ENCODE results near the gene SMAD7.

Gene SMAD7

DNA sequence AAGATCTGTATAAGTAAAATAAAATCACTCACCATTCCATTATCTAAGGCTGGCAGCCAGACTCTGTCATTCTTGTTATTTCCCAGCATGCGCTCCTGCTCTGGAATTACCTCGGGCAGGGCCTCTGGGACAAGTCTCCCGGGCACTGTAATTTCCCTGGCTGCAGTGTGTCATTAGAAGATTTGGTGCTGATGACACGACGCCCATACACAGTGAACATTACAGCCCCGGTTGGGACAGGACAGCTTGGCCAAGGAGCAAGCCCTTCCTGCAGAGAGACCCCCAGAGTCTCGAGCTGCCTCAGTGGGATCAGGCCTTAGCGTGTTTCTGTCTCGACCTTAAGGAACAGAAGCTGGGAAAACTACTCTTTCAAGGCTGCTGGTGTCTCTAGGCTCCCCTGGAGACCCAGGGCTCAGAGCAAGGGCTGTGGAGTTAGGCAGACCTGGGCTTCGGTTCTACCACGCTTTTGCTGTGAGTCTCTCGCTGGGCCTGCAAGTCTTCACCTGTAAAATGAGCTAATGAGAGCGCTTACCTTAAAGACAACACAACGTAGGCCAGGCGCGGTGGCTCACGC lies 39.7 kb downstream of the SMAD7 start:
- H3K4me1 ChIP-seq (ENCODE audit: control insufficient read depth, low read depth, low read length), result peaks cover 4% of the 10 kb centered on the region
- no peak overlapping the region for H3K4me3 ChIP-seq (ENCODE audit: low read length)
- H3K9ac ChIP-seq (ENCODE audit: low read length), result no peak overlapping the region
- no peaks in the 10 kb centered on the region for H3K27me3 ChIP-seq (ENCODE audit: control insufficient read depth, insufficient read depth, low read length)
- no peaks in the 10 kb centered on the region for H3K36me3 ChIP-seq (ENCODE audit: control insufficient read depth, low read depth, low read length)
- no peaks in the 10 kb centered on the region for H3K9me3 ChIP-seq (ENCODE audit: control insufficient read depth, low read depth, low read length)
- no peak overlapping the region for H3K27ac ChIP-seq (ENCODE audit: low read length)

DNA sequence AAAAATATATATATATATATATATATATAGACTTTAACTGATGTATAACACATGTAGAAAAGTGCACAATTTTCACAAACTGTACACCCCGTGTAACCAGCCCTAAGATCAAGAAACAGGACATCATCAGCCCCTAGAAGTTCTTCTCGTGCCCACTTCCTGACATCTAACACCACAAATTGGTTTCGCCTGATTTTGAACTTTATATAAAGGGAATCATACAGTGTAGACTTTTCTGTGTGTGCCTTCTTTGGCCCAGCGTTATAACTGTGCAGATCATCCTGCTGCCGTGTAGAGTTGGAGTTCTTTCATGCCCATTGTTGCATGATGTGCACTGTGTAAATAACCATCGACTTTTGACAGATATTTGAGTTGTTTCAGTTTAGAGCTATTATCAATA lies 41.0 kb downstream of the SMAD7 start:
- no peak overlapping the region for H3K9ac ChIP-seq (ENCODE audit: low read length)
- H3K4me1 ChIP-seq (ENCODE audit: control insufficient read depth, low read depth, low read length), result no peaks in the 10 kb centered on the region
- no peaks in the 10 kb centered on the region for H3K9me3 ChIP-seq (ENCODE audit: control insufficient read depth, low read depth, low read length)
- no peaks in the 10 kb centered on the region for H3K27me3 ChIP-seq (ENCODE audit: control insufficient read depth, insufficient read depth, low read length)
- H3K4me3 ChIP-seq (ENCODE audit: low read length), result no peak overlapping the region
- no peak overlapping the region for H3K27ac ChIP-seq (ENCODE audit: low read length)
- no peaks in the 10 kb centered on the region for H3K36me3 ChIP-seq (ENCODE audit: control insufficient read depth, low read depth, low read length)

DNA sequence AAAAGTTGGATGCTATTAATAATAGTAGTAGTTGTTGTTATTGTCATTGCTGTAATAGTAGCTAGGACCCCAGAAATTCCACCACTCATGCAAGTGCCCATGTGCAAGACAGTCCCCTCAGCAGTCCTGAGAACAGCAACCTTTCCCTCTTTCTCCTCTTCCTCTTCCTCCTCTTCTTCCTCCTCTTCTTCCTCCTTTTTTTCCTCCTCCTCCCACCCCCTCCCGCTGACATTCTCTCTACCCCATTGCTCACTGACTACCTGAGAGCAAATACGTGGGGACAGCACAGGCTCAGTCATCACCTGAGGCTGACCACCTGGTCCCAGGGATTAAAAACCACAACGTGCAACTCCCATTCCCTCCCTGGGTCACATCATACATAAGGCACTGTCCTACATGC lies 41.8 kb downstream of the SMAD7 start:
- Histone ChIP-seq H3K27ac (ENCODE audit: low read length) (no peak overlapping the region), H3K4me1 (ENCODE audit: control insufficient read depth, low read depth, low read length) (no peaks in the 10 kb centered on the region), H3K9ac (ENCODE audit: low read length) (no peak overlapping the region), H3K36me3 (ENCODE audit: control insufficient read depth, low read depth, low read length) (no peaks in the 10 kb centered on the region), H3K9me3 (ENCODE audit: control insufficient read depth, low read depth, low read length) (no peaks in the 10 kb centered on the region), H3K4me3 (ENCODE audit: low read length) (no peak overlapping the region), H3K27me3 (ENCODE audit: control insufficient read depth, insufficient read depth, low read length) (no peaks in the 10 kb centered on the region)

DNA sequence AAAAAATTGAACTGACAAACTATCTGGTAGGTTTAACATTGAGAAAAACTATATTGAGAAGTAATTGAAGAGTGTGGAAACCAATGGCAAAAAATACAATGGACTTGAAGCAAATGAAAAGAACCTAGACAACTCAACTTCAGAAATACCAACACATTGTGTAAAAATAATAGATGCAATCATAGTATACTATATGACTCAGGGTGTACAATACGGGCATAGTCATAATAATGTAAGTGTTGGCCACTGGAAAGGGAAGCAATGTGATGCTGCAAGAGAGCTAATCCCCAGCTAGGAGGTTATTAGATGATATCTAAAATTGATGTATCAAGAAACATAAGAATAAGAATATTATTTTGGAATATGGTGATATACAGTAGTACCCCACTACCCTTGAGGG lies 45.3 kb downstream of the SMAD7 start:
- H3K27me3 ChIP-seq (ENCODE audit: control insufficient read depth, insufficient read depth, low read length), result no peaks in the 10 kb centered on the region
- no peaks in the 10 kb centered on the region for H3K9me3 ChIP-seq (ENCODE audit: control insufficient read depth, low read depth, low read length)
- no peak overlapping the region for H3K27ac ChIP-seq (ENCODE audit: low read length)
- no peak overlapping the region for H3K4me3 ChIP-seq (ENCODE audit: low read length)
- no peak overlapping the region for H3K9ac ChIP-seq (ENCODE audit: low read length)
- H3K4me1 ChIP-seq (ENCODE audit: control insufficient read depth, low read depth, low read length), result no peaks in the 10 kb centered on the region
- no peaks in the 10 kb centered on the region for H3K36me3 ChIP-seq (ENCODE audit: control insufficient read depth, low read depth, low read length)

DNA sequence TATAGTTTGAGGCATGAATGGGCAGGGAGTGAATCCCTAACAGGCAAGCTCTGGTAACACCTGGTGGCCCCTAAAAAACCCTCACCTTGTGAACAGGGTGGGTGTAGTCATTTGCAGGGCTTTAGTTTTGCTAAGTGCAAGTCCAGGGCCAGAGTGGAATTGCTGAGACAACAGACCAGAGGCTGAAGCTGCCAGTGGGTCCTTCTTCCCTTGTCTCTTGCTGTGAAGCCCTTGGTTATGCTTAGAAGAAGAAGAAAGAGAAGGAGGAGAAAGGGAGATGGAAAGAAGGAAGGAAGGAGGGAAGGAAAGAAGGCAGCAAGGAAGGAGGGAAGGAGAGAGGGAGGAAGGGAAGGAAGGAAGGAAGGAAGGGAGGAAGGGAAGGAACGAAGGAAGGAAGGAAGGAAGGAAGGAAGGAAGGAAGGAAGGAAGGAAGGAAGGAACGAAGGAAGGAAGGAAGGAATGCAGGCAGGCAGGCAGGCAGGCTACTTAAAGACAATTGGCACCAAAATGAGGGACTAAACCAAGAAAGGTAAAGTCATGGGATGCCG lies 45.8 kb downstream of the SMAD7 start:
- H3K4me1 ChIP-seq (ENCODE audit: control insufficient read depth, low read depth, low read length), result no peaks in the 10 kb centered on the region
- H3K9ac ChIP-seq (ENCODE audit: low read length), result no peak overlapping the region
- no peak overlapping the region for H3K27ac ChIP-seq (ENCODE audit: low read length)
- H3K27me3 ChIP-seq (ENCODE audit: control insufficient read depth, insufficient read depth, low read length), result no peaks in the 10 kb centered on the region
- no peak overlapping the region for H3K4me3 ChIP-seq (ENCODE audit: low read length)
- no peaks in the 10 kb centered on the region for H3K36me3 ChIP-seq (ENCODE audit: control insufficient read depth, low read depth, low read length)
- H3K9me3 ChIP-seq (ENCODE audit: control insufficient read depth, low read depth, low read length), result no peaks in the 10 kb centered on the region

DNA sequence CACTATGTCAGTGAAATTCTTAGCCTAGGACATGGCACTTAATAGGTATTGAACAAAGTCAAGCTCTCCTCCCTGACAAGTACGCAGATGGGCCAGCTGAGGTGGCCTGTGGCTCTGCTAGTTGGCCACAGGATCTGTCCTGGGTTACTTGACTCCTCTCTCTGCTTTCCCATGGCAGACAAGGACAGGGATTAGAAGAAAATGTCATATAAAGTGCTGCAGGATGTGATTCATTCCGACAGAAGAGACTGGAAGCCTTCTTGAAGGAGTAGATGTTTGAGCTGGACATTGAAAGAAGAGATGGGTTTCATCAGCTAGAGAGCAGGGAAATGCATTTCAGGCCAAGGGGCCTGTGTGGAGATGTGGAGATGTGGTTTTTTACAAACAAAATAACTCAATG lies 46.7 kb downstream of the SMAD7 start:
- H3K27ac ChIP-seq (ENCODE audit: low read length), result no peak overlapping the region

DNA sequence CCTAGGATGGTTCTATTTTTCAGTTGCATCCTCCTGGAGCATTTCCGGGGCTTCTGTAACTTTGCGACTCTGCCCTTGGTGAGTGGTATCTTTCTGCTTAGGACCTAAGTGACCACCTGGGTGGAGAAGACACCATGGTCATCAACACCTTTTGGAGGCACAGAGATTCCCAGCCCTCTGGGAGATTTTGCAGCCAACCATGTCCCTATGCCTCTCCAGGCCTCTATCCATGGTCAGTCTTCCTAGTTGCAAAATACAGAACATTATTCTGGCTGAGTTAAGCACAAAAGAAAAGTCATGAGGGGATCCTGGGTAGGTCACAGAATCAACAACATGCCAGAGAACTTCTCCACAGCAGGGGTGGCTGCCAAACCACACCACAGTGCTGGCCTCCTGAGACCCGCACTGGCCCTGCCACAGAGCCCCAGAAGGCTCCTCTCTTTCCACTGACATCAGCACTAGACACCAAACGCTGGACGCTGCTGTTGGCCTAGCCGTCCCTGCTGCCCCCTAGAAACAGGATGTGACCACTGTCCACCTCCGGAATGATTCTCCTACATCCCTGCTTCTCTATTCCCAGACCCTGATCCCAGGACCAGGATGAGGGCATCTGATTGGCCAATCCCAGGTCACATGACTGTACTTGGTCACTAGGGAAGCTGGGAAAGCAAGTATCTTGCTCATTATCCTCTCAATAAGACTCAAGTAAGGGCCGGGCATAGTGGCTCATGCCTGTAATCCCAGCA lies 47.7 kb downstream of the SMAD7 start:
- H3K9me3 ChIP-seq (ENCODE audit: control insufficient read depth, low read depth, low read length), result no peaks in the 10 kb centered on the region
- no peaks in the 10 kb centered on the region for H3K27me3 ChIP-seq (ENCODE audit: control insufficient read depth, insufficient read depth, low read length)
- no peak overlapping the region for H3K9ac ChIP-seq (ENCODE audit: low read length)
- H3K4me1 ChIP-seq (ENCODE audit: control insufficient read depth, low read depth, low read length), result no peaks in the 10 kb centered on the region
- no peak overlapping the region for H3K4me3 ChIP-seq (ENCODE audit: low read length)
- H3K27ac ChIP-seq (ENCODE audit: low read length), result no peak overlapping the region
- H3K36me3 ChIP-seq (ENCODE audit: control insufficient read depth, low read depth, low read length), result no peaks in the 10 kb centered on the region

More for the DNA sequence above, 46.7 kb downstream of the SMAD7 start:
- no peaks in the 10 kb centered on the region for H3K36me3 ChIP-seq (ENCODE audit: control insufficient read depth, low read depth, low read length)
- H3K9me3 ChIP-seq (ENCODE audit: control insufficient read depth, low read depth, low read length), result no peaks in the 10 kb centered on the region
- H3K4me3 ChIP-seq (ENCODE audit: low read length), result no peak overlapping the region
- no peaks in the 10 kb centered on the region for H3K4me1 ChIP-seq (ENCODE audit: control insufficient read depth, low read depth, low read length)
- H3K9ac ChIP-seq (ENCODE audit: low read length), result no peak overlapping the region
- no peaks in the 10 kb centered on the region for H3K27me3 ChIP-seq (ENCODE audit: control insufficient read depth, insufficient read depth, low read length)

DNA sequence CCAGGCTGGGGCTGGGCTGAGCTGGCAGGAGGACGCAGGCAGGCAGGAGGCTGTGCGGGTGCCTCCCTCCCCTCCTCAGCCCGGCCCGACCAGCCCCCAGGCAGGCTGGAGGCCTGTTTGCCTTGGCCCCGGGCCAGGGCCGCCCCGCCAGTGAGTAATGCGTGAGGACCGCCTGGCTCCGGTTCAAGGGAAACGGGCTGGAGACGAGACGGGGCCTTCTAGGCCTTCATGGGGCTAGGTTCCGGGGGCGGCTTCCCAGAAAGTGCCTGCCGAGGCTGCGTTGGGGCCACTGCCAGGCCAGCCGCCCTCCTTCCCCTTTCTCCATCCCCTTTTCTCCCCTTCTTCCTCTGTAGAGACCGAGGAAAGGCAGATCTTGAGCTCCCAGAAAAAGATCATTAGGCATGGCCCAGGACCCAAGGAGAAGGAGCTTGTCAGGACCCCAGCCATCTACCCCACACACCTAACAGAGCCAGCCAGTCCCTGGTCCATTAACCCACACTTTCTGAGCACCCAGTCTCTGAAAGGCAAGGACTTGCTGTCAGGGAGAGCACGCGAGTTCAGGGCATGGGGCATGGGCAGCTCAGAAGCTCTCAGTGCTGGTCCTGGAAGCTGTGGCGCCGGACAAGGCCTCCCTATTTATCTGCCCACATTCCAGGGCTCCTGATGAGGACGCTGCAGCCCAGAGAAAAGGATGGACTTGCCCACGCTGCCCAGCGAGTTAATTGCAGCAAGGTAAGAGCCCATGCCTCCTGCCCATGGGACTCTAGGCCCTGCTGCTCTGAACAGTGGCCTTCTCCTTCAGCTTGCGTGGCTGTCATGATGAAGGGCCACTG lies 48.5 kb downstream of the SMAD7 start:
- no peaks in the 10 kb centered on the region for H3K4me1 ChIP-seq (ENCODE audit: control insufficient read depth, low read depth, low read length)
- H3K9ac ChIP-seq (ENCODE audit: low read length), result no peak overlapping the region
- H3K27ac ChIP-seq (ENCODE audit: low read length), result no peak overlapping the region
- no peaks in the 10 kb centered on the region for H3K9me3 ChIP-seq (ENCODE audit: control insufficient read depth, low read depth, low read length)
- no peaks in the 10 kb centered on the region for H3K36me3 ChIP-seq (ENCODE audit: control insufficient read depth, low read depth, low read length)
- no peaks in the 10 kb centered on the region for H3K27me3 ChIP-seq (ENCODE audit: control insufficient read depth, insufficient read depth, low read length)
- no peak overlapping the region for H3K4me3 ChIP-seq (ENCODE audit: low read length)

DNA sequence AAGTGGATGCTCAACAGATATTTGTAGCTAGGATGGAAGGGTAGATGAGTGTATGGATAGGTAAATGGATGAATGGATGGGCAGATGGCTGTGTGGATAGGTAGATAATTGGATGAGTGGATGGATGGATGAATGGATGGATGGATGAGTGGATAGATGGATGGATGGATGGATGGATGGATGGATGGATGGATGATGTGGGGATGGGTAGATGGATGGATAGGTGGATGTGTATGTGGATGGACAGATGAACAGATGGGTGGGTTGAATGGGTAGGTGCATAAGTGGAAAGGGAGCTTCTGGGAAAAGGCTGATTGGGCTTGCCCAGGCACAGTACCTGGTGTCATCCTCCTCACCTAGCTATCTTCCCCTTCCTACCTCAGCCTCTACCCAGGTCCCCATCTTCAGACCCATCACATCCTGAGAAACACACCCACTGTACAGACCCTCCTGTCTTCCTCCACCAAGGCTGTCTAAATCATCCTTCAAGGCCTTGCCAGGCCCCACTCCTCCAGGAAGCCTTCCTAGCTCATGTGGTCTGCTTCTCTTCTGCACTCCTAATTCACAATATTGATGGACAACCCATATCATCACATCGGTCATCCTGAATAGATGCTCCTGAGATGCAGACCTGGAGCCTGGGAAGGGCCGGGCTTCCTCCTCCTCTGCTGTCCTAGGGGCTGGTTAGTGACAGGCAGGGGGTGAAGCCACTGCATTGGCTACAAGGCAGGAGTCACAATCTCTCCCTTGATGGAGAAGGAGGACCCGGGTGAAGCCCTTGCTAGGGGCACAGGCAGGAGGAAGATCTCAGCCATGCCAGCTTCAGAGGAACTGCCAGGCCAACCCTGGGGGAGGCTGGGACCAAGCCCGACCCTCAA lies 49.4 kb downstream of the SMAD7 start:
- no peaks in the 10 kb centered on the region for H3K4me1 ChIP-seq (ENCODE audit: control insufficient read depth, low read depth, low read length)
- H3K36me3 ChIP-seq (ENCODE audit: control insufficient read depth, low read depth, low read length), result no peaks in the 10 kb centered on the region
- H3K27ac ChIP-seq (ENCODE audit: low read length), result no peak overlapping the region
- no peak overlapping the region for H3K9ac ChIP-seq (ENCODE audit: low read length)
- no peak overlapping the region for H3K4me3 ChIP-seq (ENCODE audit: low read length)
- no peaks in the 10 kb centered on the region for H3K9me3 ChIP-seq (ENCODE audit: control insufficient read depth, low read depth, low read length)
- no peaks in the 10 kb centered on the region for H3K27me3 ChIP-seq (ENCODE audit: control insufficient read depth, insufficient read depth, low read length)

DNA sequence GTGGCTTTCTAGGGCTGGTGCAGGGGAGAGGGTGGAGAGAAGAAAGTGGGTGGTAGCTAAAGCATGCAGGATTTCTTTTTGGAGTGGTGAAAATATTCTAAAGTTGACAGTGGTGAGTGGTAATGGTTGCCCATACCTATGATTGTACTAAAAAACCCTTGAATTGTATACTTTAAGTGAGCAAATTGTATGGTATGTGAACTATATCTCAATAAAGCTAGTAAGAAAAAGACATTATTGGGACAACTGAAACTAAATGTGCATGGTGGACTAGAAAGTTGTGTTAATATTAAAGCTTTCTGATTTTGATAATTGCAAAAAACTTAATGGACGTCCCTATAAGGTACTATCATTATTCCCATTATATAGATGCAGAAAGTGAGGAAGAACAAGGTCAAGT lies 50.3 kb downstream of the SMAD7 start:
- no peaks in the 10 kb centered on the region for H3K9me3 ChIP-seq (ENCODE audit: control insufficient read depth, low read depth, low read length)
- no peak overlapping the region for H3K27ac ChIP-seq (ENCODE audit: low read length)
- no peaks in the 10 kb centered on the region for H3K4me1 ChIP-seq (ENCODE audit: control insufficient read depth, low read depth, low read length)
- no peak overlapping the region for H3K9ac ChIP-seq (ENCODE audit: low read length)
- H3K27me3 ChIP-seq (ENCODE audit: control insufficient read depth, insufficient read depth, low read length), result no peaks in the 10 kb centered on the region
- H3K36me3 ChIP-seq (ENCODE audit: control insufficient read depth, low read depth, low read length), result no peaks in the 10 kb centered on the region
- no peak overlapping the region for H3K4me3 ChIP-seq (ENCODE audit: low read length)

Data from iPS-18a (cell line).